ENCODE measurements around the gene TCF4. TPM values are rescaled to one million over a fixed set of nuclear protein-coding genes. Genes with fewer than 3 reads are reported as not detected.

Gene TCF4
- total RNA-seq, 1 experiment from 2014 or later = 143 TPM

DNA sequence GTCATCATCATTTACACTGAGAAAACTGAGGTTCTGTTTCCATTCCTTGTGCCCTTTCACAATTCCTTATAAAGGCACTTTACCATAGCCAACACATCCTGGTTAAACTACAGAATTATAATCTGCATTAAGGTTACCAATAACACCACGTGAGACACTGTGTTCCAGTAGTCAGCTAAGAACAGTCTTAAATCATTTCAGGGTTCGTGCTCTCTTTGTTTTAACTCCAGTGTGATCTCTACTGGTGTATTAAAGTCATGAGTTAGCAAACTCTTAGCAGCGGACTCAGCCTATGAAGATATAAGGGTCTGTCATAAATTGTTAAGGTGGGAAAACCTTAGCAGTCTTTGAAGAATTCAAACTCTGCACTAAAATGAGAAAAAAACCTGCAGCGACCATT lies 53.0 kb downstream of the TCF4 start:
- no peaks in the 10 kb centered on the region for H3K36me3 ChIP-seq (ENCODE audit: insufficient read depth, low read length, poor library complexity, severe bottlenecking)
- no TSS peak for BruUV-seq (replicated peaks)
- peaks cover 2% of the 10 kb centered on the region for H3K4me1 ChIP-seq (ENCODE audit: insufficient read depth, low read length, poor library complexity, severe bottlenecking)
- DNase-seq (ENCODE audit: low spot score) = no peak
- ChIA-PET POLR2A (ENCODE audit: low non-redundant PET) (no interaction called here), CTCF (no interaction called here)
- TF ChIP-seq, protein P1, sequence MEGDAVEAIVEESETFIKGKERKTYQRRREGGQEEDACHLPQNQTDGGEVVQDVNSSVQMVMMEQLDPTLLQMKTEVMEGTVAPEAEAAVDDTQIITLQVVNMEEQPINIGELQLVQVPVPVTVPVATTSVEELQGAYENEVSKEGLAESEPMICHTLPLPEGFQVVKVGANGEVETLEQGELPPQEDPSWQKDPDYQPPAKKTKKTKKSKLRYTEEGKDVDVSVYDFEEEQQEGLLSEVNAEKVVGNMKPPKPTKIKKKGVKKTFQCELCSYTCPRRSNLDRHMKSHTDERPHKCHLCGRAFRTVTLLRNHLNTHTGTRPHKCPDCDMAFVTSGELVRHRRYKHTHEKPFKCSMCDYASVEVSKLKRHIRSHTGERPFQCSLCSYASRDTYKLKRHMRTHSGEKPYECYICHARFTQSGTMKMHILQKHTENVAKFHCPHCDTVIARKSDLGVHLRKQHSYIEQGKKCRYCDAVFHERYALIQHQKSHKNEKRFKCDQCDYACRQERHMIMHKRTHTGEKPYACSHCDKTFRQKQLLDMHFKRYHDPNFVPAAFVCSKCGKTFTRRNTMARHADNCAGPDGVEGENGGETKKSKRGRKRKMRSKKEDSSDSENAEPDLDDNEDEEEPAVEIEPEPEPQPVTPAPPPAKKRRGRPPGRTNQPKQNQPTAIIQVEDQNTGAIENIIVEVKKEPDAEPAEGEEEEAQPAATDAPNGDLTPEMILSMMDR (conservative IDR thresholded peaks at IDR 0.05; ENCODE audit: low read depth, low read length) = no peak
- TF ChIP-seq EZH2 (IDR thresholded peaks at IDR 0.05; ENCODE audit: borderline replicate concordance, low read depth, low read length, poor library complexity, severe bottlenecking) = no peak
- intact Hi-C loops (cut with micrococcal nuclease; ENCODE audit: unreplicated experiment) = no loop called here
- H3K27me3 ChIP-seq (replicated peaks; ENCODE audit: insufficient read depth, low read depth, low read length, poor library complexity) = no peaks in the 10 kb centered on the region
- H3K9me3 ChIP-seq (ENCODE audit: low read depth, low read length, poor library complexity, severe bottlenecking) = peaks cover 5% of the 10 kb centered on the region
- H3K27ac ChIP-seq (ENCODE audit: low read depth, low read length, poor library complexity, severe bottlenecking) = no peak overlapping the region
- H3K4me3 ChIP-seq (ENCODE audit: low read depth, low read length, poor library complexity, severe bottlenecking) = no peak overlapping the region

DNA sequence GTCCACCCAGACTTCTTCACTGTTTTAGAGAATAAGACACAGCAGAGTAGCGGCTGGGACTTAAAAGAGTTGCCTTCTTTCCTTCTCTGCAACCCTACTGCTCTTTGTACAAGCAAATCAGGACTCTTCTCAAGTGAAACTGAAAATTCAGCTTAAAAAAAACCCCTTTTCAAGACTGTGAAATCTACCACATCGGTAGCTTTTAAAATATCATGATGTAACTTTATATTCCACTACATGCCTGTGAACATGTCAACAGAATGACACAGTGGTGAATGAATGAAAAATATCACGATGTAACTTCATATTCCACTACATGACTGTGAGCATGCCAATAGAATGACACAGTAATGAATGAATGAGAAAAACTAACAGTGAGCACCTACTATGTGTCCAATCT lies 53.4 kb downstream of the TCF4 start:
- Histone ChIP-seq H3K9me3 (ENCODE audit: low read depth, low read length, poor library complexity, severe bottlenecking) (peaks cover 3% of the 10 kb centered on the region), H3K4me1 (ENCODE audit: insufficient read depth, low read length, poor library complexity, severe bottlenecking) (peaks cover 6% of the 10 kb centered on the region), H3K27me3 (replicated peaks; ENCODE audit: insufficient read depth, low read depth, low read length, poor library complexity) (no peaks in the 10 kb centered on the region), H3K36me3 (ENCODE audit: insufficient read depth, low read length, poor library complexity, severe bottlenecking) (no peaks in the 10 kb centered on the region), H3K4me3 (ENCODE audit: low read depth, low read length, poor library complexity, severe bottlenecking) (no peak overlapping the region), H3K27ac (ENCODE audit: low read depth, low read length, poor library complexity, severe bottlenecking) (no peak overlapping the region)
- no TSS peak for BruUV-seq (replicated peaks)
- intact Hi-C loops (cut with micrococcal nuclease; ENCODE audit: unreplicated experiment) = no loop called here
- TF ChIP-seq EZH2 (IDR thresholded peaks at IDR 0.05; ENCODE audit: borderline replicate concordance, low read depth, low read length, poor library complexity, severe bottlenecking) = no peak
- TF ChIP-seq, protein P1 (conservative IDR thresholded peaks at IDR 0.05; ENCODE audit: low read depth, low read length) = no peak
- ChIA-PET CTCF (no interaction called here), POLR2A (ENCODE audit: low non-redundant PET) (no interaction called here)
- DNase-seq (ENCODE audit: low spot score) = no peak

DNA sequence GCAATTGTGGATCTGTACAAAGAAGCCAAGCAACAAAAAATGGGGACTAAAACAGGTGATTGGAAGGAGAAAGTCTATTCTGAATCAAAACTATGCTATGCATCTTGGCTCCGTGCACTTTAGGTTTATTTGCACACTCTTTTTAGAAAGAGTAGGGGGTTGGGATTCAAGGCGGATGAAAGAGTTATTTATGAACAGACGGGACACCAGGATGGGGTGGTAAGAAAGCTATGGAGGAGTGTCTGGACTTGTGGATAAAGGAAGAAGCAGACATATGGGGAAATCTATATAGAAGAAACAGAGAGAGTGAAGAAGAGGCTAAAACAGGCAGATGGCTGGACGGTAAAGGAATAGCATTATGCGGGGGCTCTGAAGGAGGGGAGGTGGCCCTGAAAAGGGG lies 57.8 kb downstream of the TCF4 start:
- Histone ChIP-seq H3K9me3 (ENCODE audit: low read depth, low read length, poor library complexity, severe bottlenecking) (no peaks in the 10 kb centered on the region), H3K36me3 (ENCODE audit: insufficient read depth, low read length, poor library complexity, severe bottlenecking) (no peaks in the 10 kb centered on the region), H3K4me3 (ENCODE audit: low read depth, low read length, poor library complexity, severe bottlenecking) (no peak overlapping the region), H3K27ac (ENCODE audit: low read depth, low read length, poor library complexity, severe bottlenecking) (no peak overlapping the region), H3K27me3 (replicated peaks; ENCODE audit: insufficient read depth, low read depth, low read length, poor library complexity) (no peaks in the 10 kb centered on the region), H3K4me1 (ENCODE audit: insufficient read depth, low read length, poor library complexity, severe bottlenecking) (peaks cover 11% of the 10 kb centered on the region)
- no peak for TF ChIP-seq EZH2 (IDR thresholded peaks at IDR 0.05; ENCODE audit: borderline replicate concordance, low read depth, low read length, poor library complexity, severe bottlenecking)
- TF ChIP-seq, protein P1 (conservative IDR thresholded peaks at IDR 0.05; ENCODE audit: low read depth, low read length) = no peak
- POLR2A ChIA-PET (ENCODE audit: low non-redundant PET) = no interaction called here
- CTCF ChIA-PET = no interaction called here
- intact Hi-C loops (cut with micrococcal nuclease; ENCODE audit: unreplicated experiment) = no loop called here
- BruUV-seq (replicated peaks) = no TSS peak
- DNase-seq (ENCODE audit: low spot score) = no peak

All from A673 (cell line).